Neural cell (in vitro differentiated cells): ENCODE results near the gene FYN. TPM values are rescaled to one million over a fixed set of nuclear protein-coding genes. Genes with fewer than 3 reads are reported as not detected.

Experiments used
- H2AFZ ChIP-seq: fragments of 200-600, 300-800 bp; sonication (generic), shearing (Covaris generic); 2 replicates; pipeline ENCODE4 v1.6.0; 2014; ENCODE audit warnings: low read depth, mild to moderate bottlenecking, antibody characterized with exemption, low read length, moderate library complexity
- H3F3A ChIP-seq: fragments of 200-600 bp; shearing (Covaris generic); 2 replicates; pipeline ENCODE4 v1.6.1; 2016; ENCODE audit warnings: mild to moderate bottlenecking, moderate library complexity, mixed read lengths, antibody characterized with exemption, low read length; ENCODE audit not compliant: insufficient read depth, poor library complexity, severe bottlenecking
- H3K27ac ChIP-seq: fragments of 200-600, 300-800 bp; sonication (generic), shearing (Covaris generic); 2 replicates; pipeline ENCODE4 v1.5.1; 2014; ENCODE audit warnings: mild to moderate bottlenecking, low read length, moderate library complexity
- H3K27me3 ChIP-seq: fragments of 300-800, 200-600 bp; sonication (generic), shearing (Covaris generic); 2 replicates; pipeline ENCODE4 v1.6.0; 2014; ENCODE audit warnings: mild to moderate bottlenecking, low read depth, low read length, moderate library complexity; ENCODE audit not compliant: insufficient read depth
- H3K36me3 ChIP-seq: fragments of 300-800, 200-600 bp; sonication (generic), shearing (Covaris generic); 2 replicates; pipeline ENCODE4 v1.5.1; 2014; ENCODE audit warnings: mild to moderate bottlenecking, antibody characterized with exemption, low read length, moderate library complexity; ENCODE audit not compliant: insufficient read depth
- H3K4me2 ChIP-seq: fragments of 300-800, 200-600 bp; sonication (generic), shearing (Covaris generic); 2 replicates; pipeline ENCODE4 v1.6.0; 2014; ENCODE audit warnings: mild to moderate bottlenecking, low read length
- H3K4me3 ChIP-seq: fragments of 300-800, 200-600 bp; sonication (generic), shearing (Covaris generic); 2 replicates; pipeline ENCODE4 v1.5.1; 2014; ENCODE audit warnings: mild to moderate bottlenecking, low read length, moderate library complexity
- H3K79me2 ChIP-seq: fragments of 200-600 bp; shearing (Covaris generic); replicated peaks from 2 replicates; pipeline ENCODE4 v1.6.0; 2014; ENCODE audit warnings: mild to moderate bottlenecking, low read length, moderate library complexity; ENCODE audit not compliant: insufficient read depth
- H3K9ac ChIP-seq: fragments of 300-800, 200-600 bp; sonication (generic), shearing (Covaris generic); 2 replicates; pipeline ENCODE4 v1.6.1; 2016; ENCODE audit warnings: mild to moderate bottlenecking, low read length, mixed read lengths
- H3K9me2 ChIP-seq: fragments of 200-600 bp; shearing (Covaris generic); 2 replicates; pipeline ENCODE4 v1.6.1; 2016; ENCODE audit warnings: mild to moderate bottlenecking, low read length, mixed read lengths; ENCODE audit not compliant: insufficient read depth
- H3K9me3 ChIP-seq: fragments of 200-600, 300-800 bp; sonication (generic), shearing (Covaris generic); 2 replicates; pipeline ENCODE4 v1.6.1; 2016; ENCODE audit warnings: mild to moderate bottlenecking, mixed run types, low read length, moderate library complexity, mixed read lengths
- H4K20me1 ChIP-seq: fragments of 200-600 bp; shearing (Covaris generic); 2 replicates; pipeline ENCODE4 v1.6.1; 2016; ENCODE audit warnings: mild to moderate bottlenecking, mixed run types; ENCODE audit not compliant: insufficient read depth
- CTCF ChIP-seq: fragments of 450-650 bp; IDR thresholded peaks from 2 replicates; pipeline ENCODE4 v1.5.1; 2014; ENCODE audit warnings: antibody characterized with exemption, mild to moderate bottlenecking, moderate library complexity; ENCODE audit not compliant: poor library complexity, severe bottlenecking
- EP300 ChIP-seq: fragments of 450-650 bp; conservative IDR thresholded peaks from 2 replicates; pipeline ENCODE4 v1.6.1; 2014; ENCODE audit warnings: antibody characterized with exemption, mild to moderate bottlenecking, moderate library complexity; ENCODE audit not compliant: poor library complexity, severe bottlenecking
- EZH2 ChIP-seq: fragments of 200-600, 300-800 bp; shearing (Covaris generic), sonication (generic); IDR thresholded peaks from 2 replicates; pipeline ENCODE4 v1.6.1; 2014; ENCODE audit warnings: antibody characterized with exemption, low read length, borderline replicate concordance, mild to moderate bottlenecking; ENCODE audit not compliant: insufficient read depth, poor library complexity, severe bottlenecking
- MXI1 ChIP-seq: fragments of 450-650 bp; conservative IDR thresholded peaks from 2 replicates; pipeline ENCODE4 v1.6.1; 2014; ENCODE audit warnings: antibody characterized with exemption, mild to moderate bottlenecking; ENCODE audit not compliant: poor library complexity, severe bottlenecking
- POLR2AphosphoS5 ChIP-seq: IDR thresholded peaks from 2 replicates; pipeline ENCODE4 v1.6.1; 2012
- RAD21 ChIP-seq: fragments of 450-650 bp; conservative IDR thresholded peaks from 2 replicates; pipeline ENCODE4 v1.6.1; 2014; ENCODE audit warnings: antibody characterized with exemption, mild to moderate bottlenecking, moderate library complexity
- REST ChIP-seq: IDR thresholded peaks from 2 replicates; pipeline ENCODE4 v1.6.1; 2012; ENCODE audit warnings: borderline replicate concordance
- SMC3 ChIP-seq: fragments of 450-650 bp; conservative IDR thresholded peaks from 2 replicates; pipeline ENCODE4 v1.6.1; 2014; ENCODE audit warnings: antibody characterized with exemption, mild to moderate bottlenecking, moderate library complexity; ENCODE audit not compliant: poor library complexity
- TAF1 ChIP-seq: IDR thresholded peaks from 2 replicates; pipeline ENCODE4 v1.6.1; 2012; ENCODE audit warnings: low read depth
- polyA plus RNA-seq: library from polyadenylated mRNA; depleted of rRNA; stranded (reverse); fragments of >200 nt; gene quantifications from 2 replicates; pipeline ENCODE4 v1.2.3, GENCODE V29; 2014

FYN gene
- polyA plus RNA-seq, 1 donor from 2014 or later: 277 TPM

DNA sequence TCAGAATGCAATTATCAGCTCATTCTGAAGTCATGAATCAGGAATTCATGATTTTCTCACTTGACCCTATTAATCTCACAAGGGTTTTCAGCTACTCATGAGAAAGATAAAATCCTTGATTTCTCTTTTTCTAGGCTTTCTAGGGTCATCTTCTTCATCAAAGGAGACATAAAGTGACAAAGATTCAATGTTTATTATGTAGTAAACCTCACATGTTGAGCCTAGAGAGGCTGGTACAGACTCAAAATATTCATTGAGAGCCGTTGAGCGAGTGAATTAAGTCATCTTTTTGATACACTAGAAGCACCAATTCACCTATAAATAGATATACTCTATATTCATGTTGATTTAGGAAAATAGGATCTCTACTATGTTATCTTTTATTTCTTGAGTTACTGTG lies 162.8 kb downstream of the FYN start:
- Histone ChIP-seq H3K9me3 (no peaks in the 10 kb centered on the region), H3K27me3 (no peaks in the 10 kb centered on the region), H3K4me2 (peak overlapping the region; percentile 50), H3F3A (no peaks in the 10 kb centered on the region), H4K20me1 (no peaks in the 10 kb centered on the region), H3K79me2 (peaks cover 12% of the 10 kb centered on the region), H3K27ac (peak overlapping the region; percentile 10), H3K9ac (peak overlapping the region; percentile 24), H3K4me3 (peak overlapping the region; percentile 26), H3K36me3 (peaks cover 21% of the 10 kb centered on the region), H2AFZ (no peak overlapping the region), H3K9me2 (no peaks in the 10 kb centered on the region)
- TF ChIP-seq MXI1: no peak
- no peak for TF ChIP-seq EZH2
- TF ChIP-seq TAF1: no peak
- no peak for TF ChIP-seq POLR2AphosphoS5
- TF ChIP-seq SMC3: no peak
- TF ChIP-seq EP300: no peak
- no peak for TF ChIP-seq CTCF
- TF ChIP-seq REST: no peak
- TF ChIP-seq RAD21: no peak

- TF ChIP-seq POLR2AphosphoS5 (no peak), RAD21 (peak; percentile 94), TAF1 (no peak), EZH2 (no peak), CTCF (peak; percentile 88), REST (no peak), MXI1 (no peak), SMC3 (peak; percentile 96), EP300 (no peak)
- Histone ChIP-seq H2AFZ (no peak overlapping the region), H3K4me3 (peak overlapping the region; percentile 26), H3K9me2 (no peaks in the 10 kb centered on the region), H3K9me3 (no peaks in the 10 kb centered on the region), H3K27ac (peak overlapping the region; percentile 10), H3K9ac (peak overlapping the region; percentile 24), H3K36me3 (peaks cover 21% of the 10 kb centered on the region), H3K4me2 (peak overlapping the region; percentile 50), H3K79me2 (peaks cover 12% of the 10 kb centered on the region), H4K20me1 (no peaks in the 10 kb centered on the region), H3K27me3 (no peaks in the 10 kb centered on the region), H3F3A (no peaks in the 10 kb centered on the region)
These were observed 163.4 kb downstream of the FYN start for GRCh38 chr6:111709615-111710398.
